H1 (cell line): ENCODE data around the gene ARHGAP8. TPM values are rescaled to one million over a fixed set of nuclear protein-coding genes. Genes with fewer than 3 reads are reported as not detected.

Experiments
- CTCF ChIA-PET: fragments of 300-600 bp; sonication (Branson Sonifier 250); formaldehyde crosslinking; loops from one replicate; lab custom pipeline; 2021; ENCODE audit not compliant: partially characterized antibody; lab: Charles Lee
- POLR2A ChIA-PET: fragments of 300-600 bp; sonication (Branson Sonifier 250); formaldehyde crosslinking; loops from one replicate; lab custom pipeline; 2021; ENCODE audit warnings: inconsistent platforms; ENCODE audit not compliant: partially characterized antibody; lab: Charles Lee
- DNase-seq, 2 experiments: peaks; one replicate each; pipeline versions ENCODE4 v3.0.0 to v3.0.0-alpha.2; 2010 to 2022; ENCODE audit warnings: low spot score in 2 of 2, low read depth in 1 of 2, mixed read lengths in 1 of 2
- FAIRE-seq: peaks from 2 replicates; lab custom pipeline; 2011; peaks lifted over from hg19 to GRCh38; lab: Jason Lieb, UNC
- H2AFZ ChIP-seq: 2 replicates; pipeline ENCODE4 v1.8.1; 2012; ENCODE audit warnings: low read length, inconsistent platforms
- H2AK5ac ChIP-seq: 2 replicates; pipeline ENCODE4 v1.6.1; 2013; ENCODE audit warnings: low read depth, low read length
- H2BK120ac ChIP-seq: replicated peaks from 2 replicates; pipeline ENCODE3; 2013; ENCODE audit warnings: low read depth, low read length, inconsistent platforms
- H2BK12ac ChIP-seq: 2 replicates; pipeline ENCODE4 v1.6.1; 2013; ENCODE audit warnings: low read depth, low read length
- H2BK15ac ChIP-seq: 2 replicates; pipeline ENCODE4 v1.6.1; 2013; ENCODE audit warnings: low read length
- H2BK20ac ChIP-seq: 2 replicates; pipeline ENCODE4 v1.6.1; 2013; ENCODE audit warnings: low read length
- H2BK5ac ChIP-seq: 2 replicates; pipeline ENCODE4 v1.6.1; 2013; ENCODE audit warnings: low read depth, low read length
- H3K14ac ChIP-seq: 2 replicates; pipeline ENCODE4 v1.6.1; 2013; ENCODE audit warnings: inconsistent platforms; ENCODE audit not compliant: insufficient read length
- H3K18ac ChIP-seq: 2 replicates; pipeline ENCODE4 v1.6.1; 2013; ENCODE audit warnings: low read length; ENCODE audit errors: extremely low read depth
- H3K23ac ChIP-seq: 2 replicates; pipeline ENCODE4 v1.6.1; 2013; ENCODE audit warnings: inconsistent platforms; ENCODE audit not compliant: insufficient read length
- H3K23me2 ChIP-seq: 2 replicates; pipeline ENCODE4 v1.6.1; 2013; ENCODE audit warnings: low read depth, low read length
- H3K27ac ChIP-seq: 2 replicates; pipeline ENCODE4 v1.6.1; 2011; ENCODE audit warnings: low read depth, low read length, inconsistent platforms
- H3K27me3 ChIP-seq, 4 experiments: replicated peaks in 1 of 4; 1 replicate in 1 of 4; 2 replicates in 3 of 4; pipeline versions ENCODE4 v1.6.1 to v1.8.1; 2011 to 2013; ENCODE audit warnings: low read length in 3 of 4, mild to moderate bottlenecking in 3 of 4, inconsistent platforms in 2 of 4, mixed read lengths in 2 of 4, moderate library complexity in 1 of 4; ENCODE audit not compliant: control insufficient read depth in 3 of 4, insufficient read depth in 3 of 4; ENCODE audit errors: extremely low read depth in 1 of 4
- H3K36me3 ChIP-seq, 4 experiments: 2 replicates each; pipeline versions ENCODE4 v1.6.1 to v1.8.1; 2011 to 2013; ENCODE audit warnings: mild to moderate bottlenecking in 4 of 4, low read length in 3 of 4, moderate library complexity in 2 of 4, control low read depth in 1 of 4, inconsistent platforms in 1 of 4; ENCODE audit not compliant: insufficient read depth in 4 of 4, control insufficient read depth in 2 of 4
- H3K4ac ChIP-seq: replicated peaks from 2 replicates; pipeline ENCODE3; 2013; ENCODE audit warnings: low read length, low read depth, mixed read lengths, inconsistent platforms; ENCODE audit not compliant: insufficient read length
- H3K4me1 ChIP-seq, 4 experiments: replicated peaks in 1 of 4; 1 replicate in 1 of 4; 2 replicates in 3 of 4; pipeline versions ENCODE4 v1.6.1 to v1.8.1; 2011 to 2013; ENCODE audit warnings: low read length in 3 of 4, inconsistent platforms in 2 of 4, mixed read lengths in 1 of 4; ENCODE audit not compliant: insufficient read depth in 4 of 4, control insufficient read depth in 3 of 4
- H3K4me2 ChIP-seq, 2 experiments: 2 replicates each; pipeline versions ENCODE4 v1.6.1 to v1.8.1; 2011 to 2013; ENCODE audit warnings: low read depth in 2 of 2, low read length in 2 of 2, control low read depth in 1 of 2, inconsistent platforms in 1 of 2, mild to moderate bottlenecking in 1 of 2; ENCODE audit not compliant: insufficient read depth in 1 of 2
- H3K4me3 ChIP-seq, 4 experiments: fragments of 200-600, 300-600 bp in 1 of 4; sonication (generic), shearing (Covaris generic), sonication (Bioruptor Twin) in 1 of 4; 2 replicates each; pipeline versions ENCODE4 v1.5.1 to v1.8.1; 2011 to 2016; ENCODE audit warnings: low read length in 4 of 4, low read depth in 3 of 4, control low read depth in 2 of 4, inconsistent platforms in 2 of 4, mild to moderate bottlenecking in 2 of 4, mixed read lengths in 1 of 4, moderate library complexity in 1 of 4; ENCODE audit not compliant: insufficient read depth in 2 of 4; ENCODE audit errors: extremely low read depth in 1 of 4
- H3K56ac ChIP-seq: replicated peaks from 2 replicates; pipeline ENCODE3; 2013; ENCODE audit warnings: low read depth, mild to moderate bottlenecking, mixed read lengths, low read length, inconsistent platforms; ENCODE audit not compliant: insufficient read length
- H3K79me1 ChIP-seq: 2 replicates; pipeline ENCODE4 v1.6.1; 2013; ENCODE audit warnings: low read depth, low read length, control low read depth
- H3K79me2 ChIP-seq, 2 experiments: 2 replicates each; pipeline versions ENCODE4 v1.6.1 to v1.8.1; 2012 to 2013; ENCODE audit warnings: low read length in 2 of 2, mild to moderate bottlenecking in 2 of 2, inconsistent platforms in 1 of 2; ENCODE audit not compliant: insufficient read depth in 2 of 2, control insufficient read depth in 1 of 2
- H3K9ac ChIP-seq, 4 experiments: replicated peaks in 1 of 4; 1 replicate in 1 of 4; 2 replicates in 3 of 4; pipeline versions ENCODE4 v1.6.1 to v1.8.1; 2011 to 2013; ENCODE audit warnings: low read depth in 3 of 4, low read length in 3 of 4, control low read depth in 2 of 4, mild to moderate bottlenecking in 2 of 4, moderate library complexity in 2 of 4, inconsistent platforms in 1 of 4; ENCODE audit errors: extremely low read depth in 1 of 4
- H3K9me3 ChIP-seq, 2 experiments: 2 replicates each; pipeline versions ENCODE4 v1.6.1 to v1.8.1; 2012 to 2013; ENCODE audit warnings: mild to moderate bottlenecking in 2 of 2, moderate library complexity in 2 of 2, control low read depth in 1 of 2, inconsistent platforms in 1 of 2, low read depth in 1 of 2, low read length in 1 of 2, mixed read lengths in 1 of 2; ENCODE audit not compliant: insufficient read depth in 2 of 2
- H4K20me1 ChIP-seq, 2 experiments: replicated peaks in 1 of 2; 2 replicates each; pipeline versions ENCODE3 to v1.8.1; 2011 to 2013; ENCODE audit warnings: inconsistent platforms in 2 of 2, low read length in 2 of 2, mild to moderate bottlenecking in 1 of 2; ENCODE audit not compliant: insufficient read depth in 2 of 2, control insufficient read depth in 1 of 2
- H4K5ac ChIP-seq: 2 replicates; pipeline ENCODE4 v1.6.1; 2013; ENCODE audit warnings: low read length, low read depth, mixed read lengths, inconsistent platforms; ENCODE audit not compliant: insufficient read length
- H4K8ac ChIP-seq: 2 replicates; pipeline ENCODE4 v1.8.0; 2013; ENCODE audit warnings: mild to moderate bottlenecking, moderate library complexity, low read length, inconsistent platforms; ENCODE audit not compliant: insufficient read depth; ENCODE audit errors: extremely low read depth
- H4K91ac ChIP-seq: replicated peaks from 2 replicates; pipeline ENCODE3; 2013; ENCODE audit warnings: low read length, mixed read lengths, inconsistent platforms; ENCODE audit not compliant: insufficient read length
- BRCA1 ChIP-seq: IDR thresholded peaks from 2 replicates; pipeline ENCODE4 v1.6.1; 2012; ENCODE audit warnings: low read depth, low read length, improper control_type of control experiment
- CBX8 ChIP-seq: fragments of 300-800, 300-1000 bp; sonication (generic); IDR thresholded peaks from 2 replicates; pipeline ENCODE4 v1.7.1; 2016; ENCODE audit warnings: low read depth, low read length, borderline replicate concordance
- CEBPB ChIP-seq: IDR thresholded peaks from 2 replicates; pipeline ENCODE4 v1.6.1; 2012; ENCODE audit warnings: low read depth, low read length
- GABPA ChIP-seq: IDR thresholded peaks from 2 replicates; pipeline ENCODE4 v1.6.1; 2011; ENCODE audit warnings: mild to moderate bottlenecking, low read length, moderate library complexity, borderline replicate concordance; ENCODE audit not compliant: insufficient read depth
- SP1 ChIP-seq: IDR thresholded peaks from 2 replicates; pipeline ENCODE4 v1.6.1; 2011; ENCODE audit warnings: low read depth, low read length
- WGBS, 2 experiments: shearing (Covaris generic) in 1 of 2; methylation state at CpG; one replicate each; pipeline versions ENCODE4 v1.1.6 to v1.1.7; 2013 to 2015; ENCODE audit warnings: low lambda C conversion rate in 2 of 2, mixed read lengths in 2 of 2, inconsistent platforms in 1 of 2, low coverage in 1 of 2, missing lambda C conversion rate in 1 of 2; ENCODE audit not compliant: insufficient replicate concordance in 2 of 2, insufficient coverage in 1 of 2, insufficient read length in 1 of 2; ENCODE audit errors: extremely low coverage in 1 of 2, missing lambda C conversion rate in 1 of 2; 5-methylcytosine and 5-hydroxymethylcytosine counted together
- polyA plus RNA-seq, 7 experiments: library from polyadenylated mRNA; depleted of rRNA in 3 of 7; stranded (reverse) in 5 of 7; unstranded in 2 of 7; fragments of >200 nt in 5 of 7; fragments of 200-250 nt in 2 of 7; gene quantifications; 1 replicate in 5 of 7; 2 replicates in 1 of 7; 4 replicates in 1 of 7; pipeline versions ENCODE4 v1.2.1 to v1.2.3, GENCODE V29; 2011 to 2013; ENCODE audit warnings: missing spikeins in 2 of 7, mixed read lengths in 2 of 7
- total RNA-seq: library from RNA; stranded (reverse); fragmentation: NEBNext Ultra II Directional; extraction: Animal tissue kit (Norgen Biotek cat#: 25700); gene quantifications from 2 replicates; pipeline ENCODE4 v1.2.1, GENCODE V29; 2021

ARHGAP8 gene
- total and polyA plus RNA-seq, 2 of the 8 experiments (the other 6 are each of a cell fraction or from before 2014, with no cell fraction given), result 35.6 to 47.7 TPM

DNA sequence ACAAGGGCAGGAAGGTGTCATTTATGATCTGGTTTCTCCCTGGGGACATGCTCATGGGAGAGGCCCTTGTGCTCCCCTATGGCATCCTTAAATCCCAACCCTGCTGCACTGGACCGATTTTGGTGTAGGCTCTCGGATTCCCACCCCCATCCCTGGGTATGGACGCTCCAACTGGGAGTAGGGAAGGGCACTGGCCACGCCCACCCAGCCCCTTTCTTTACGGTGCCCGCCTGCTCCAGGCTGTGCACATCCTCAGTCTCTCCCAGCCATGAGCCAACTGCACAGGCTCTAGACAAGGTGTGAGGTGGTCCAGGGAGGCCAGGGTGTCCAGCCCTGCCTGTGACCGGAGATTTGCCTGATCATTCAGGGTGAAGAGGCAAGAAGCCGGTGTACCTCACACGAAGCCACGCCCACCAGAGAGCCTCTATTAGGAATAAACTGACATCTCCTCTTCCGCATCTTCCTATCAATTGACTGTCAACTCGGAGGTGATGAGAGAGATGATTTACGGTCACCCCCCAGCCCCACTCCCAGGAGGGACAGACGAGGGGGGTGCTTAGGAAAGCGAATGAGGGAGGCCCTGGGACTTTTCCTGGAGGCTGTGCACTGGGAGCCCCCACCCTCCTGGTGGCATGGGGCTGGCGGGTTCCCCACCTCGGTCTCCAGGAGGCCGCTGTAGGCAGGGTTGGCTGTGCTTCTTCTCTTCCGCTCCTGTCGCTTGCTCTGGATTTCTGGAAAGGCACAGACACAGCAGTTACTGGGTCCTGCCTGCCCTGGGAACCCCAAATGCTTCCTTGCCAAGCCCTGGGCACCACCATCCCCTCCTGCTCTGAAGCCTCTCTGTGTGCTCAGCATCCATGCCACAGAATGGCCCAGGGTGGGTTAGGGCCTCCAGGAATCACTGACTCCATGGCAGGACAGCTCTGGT is 140.7 kb downstream of the ARHGAP8 start:
- H3K79me2 ChIP-seq, result no peaks in the 10 kb centered on the region
- ChIA-PET CTCF (no interaction called here), POLR2A (interaction anchor here (1.1 kb wide), 1 partner anchor 13 kb away, joined by 3 read pairs; no protein-coding TSS in a partner anchor)
- H3K23ac ChIP-seq, result no peak overlapping the region
- no peak overlapping the region for H3K18ac ChIP-seq
- H2AFZ ChIP-seq, result no peak overlapping the region
- H3K4me1 ChIP-seq, result peaks cover 0 to 12% (median 9%) of the 10 kb centered on the region in 4 experiments; a peak in 5 of 7 replicates
- no peak overlapping the region for H3K9ac ChIP-seq
- no peak overlapping the region for H2BK120ac ChIP-seq
- no peaks in the 10 kb centered on the region for H3K9me3 ChIP-seq
- H2BK12ac ChIP-seq, result no peak overlapping the region
- H3K56ac ChIP-seq, result no peak overlapping the region
- DNase-seq, result no peak
- H2AK5ac ChIP-seq, result no peak overlapping the region
- no peak overlapping the region; the same call in 1 of the 2 replicates for H4K8ac ChIP-seq
- TF ChIP-seq BRCA1 (no peak), CBX8 (no peak), CEBPB (no peak), GABPA (no peak), SP1 (no peak)
- H4K5ac ChIP-seq, result no peak overlapping the region
- H3K79me1 ChIP-seq, result no peaks in the 10 kb centered on the region; the same call in 1 of the 2 replicates
- H2BK5ac ChIP-seq, result no peak overlapping the region
- no peak overlapping the region for H2BK15ac ChIP-seq
- no peak overlapping the region for H3K4ac ChIP-seq
- H3K4me2 ChIP-seq, result no peak overlapping the region
- peak overlapping the region; percentile 51; the same call in 1 of the 2 replicates for H3K27ac ChIP-seq
- H3K14ac ChIP-seq, result no peak overlapping the region
- 92% methylated on average over 16 of the region's 20 CpGs; no CpG with 5 or more reads in 1 of the 2 experiments for WGBS, 2 experiments
- no peak overlapping the region for H3K4me3 ChIP-seq
- no peaks in the 10 kb centered on the region for H3K27me3 ChIP-seq
- no peak overlapping the region for H2BK20ac ChIP-seq
- no peak overlapping the region for H4K91ac ChIP-seq
- FAIRE-seq, result no peak
- H3K36me3 ChIP-seq, result peaks cover 6 to 26% (median 9%) of the 10 kb centered on the region in 4 experiments; a peak in 5 of 8 replicates
- peaks cover 0 to 10% of the 10 kb centered on the region in 2 experiments for H4K20me1 ChIP-seq
- no peaks in the 10 kb centered on the region for H3K23me2 ChIP-seq
